Upper lobe of right lung (tissue), 1 donor: Measurements from ENCODE around the gene CTNNA1. TPM values are rescaled to one million over a fixed set of nuclear protein-coding genes. Genes with fewer than 3 reads are reported as not detected.
A peak's percentile ranks its signal among the peaks of the same experiment; 100 is the strongest.

ENCODE experiments used
- ATAC-seq: fragments of 200-7000 bp; cut with Tn5 transposase; one replicate; pipeline ENCODE4 v1.9.1; 2020; ENCODE audit warnings: mild to moderate bottlenecking, moderate library complexity
- DNase-seq: peaks from one replicate; pipeline ENCODE4 v3.0.0-alpha.2; 2020
- H3K27ac ChIP-seq: fragments of 200-600 bp; one replicate; pipeline ENCODE4 v1.8.0; 2022
- H3K27me3 ChIP-seq: fragments of 200-600 bp; one replicate; pipeline ENCODE4 v1.8.0; 2022; ENCODE audit warnings: mild to moderate bottlenecking
- H3K36me3 ChIP-seq: fragments of 200-600 bp; one replicate; pipeline ENCODE4 v1.8.0; 2022
- H3K4me1 ChIP-seq: fragments of 200-600 bp; one replicate; pipeline ENCODE4 v1.8.0; 2022
- H3K4me3 ChIP-seq: fragments of 200-600 bp; one replicate; pipeline ENCODE4 v1.8.0; 2022; ENCODE audit warnings: mild to moderate bottlenecking
- H3K9me3 ChIP-seq: fragments of 200-600 bp; one replicate; pipeline ENCODE4 v1.8.0; 2022
- CTCF ChIP-seq: fragments of 200-600 bp; IDR thresholded peaks from one replicate; pipeline ENCODE4 v1.8.0; 2022; ENCODE audit warnings: antibody characterized with exemption
- intact Hi-C: fragments of 100-400 bp; cut with DNase I; formaldehyde crosslinking; loops from one replicate; pipeline ENCODE4 v1.11.0; 2022
- total RNA-seq: library from RNA; stranded (reverse); fragmentation: NEBNext Ultra II Directional; extraction: Animal tissue kit (Norgen Biotek cat#: 25700); gene quantifications from one replicate; pipeline ENCODE4 v1.2.1, GENCODE V29; 2021
- donor health status: DM: no; HTN: yes; CAD: no; lungs with severe emphysema.

The CTNNA1 gene
- total RNA-seq, 1 donor from 2014 or later: 362 TPM

- H3K9me3 ChIP-seq: no peaks in the 10 kb centered on the region
- peaks cover 92% of the 10 kb centered on the region for H3K36me3 ChIP-seq
- H3K4me3 ChIP-seq: no peak overlapping the region
- peaks cover 8% of the 10 kb centered on the region for H3K4me1 ChIP-seq
- DNase-seq (no peak), ATAC-seq (no peak)
- intact Hi-C loops: no loop called here
- no peak overlapping the region for H3K27ac ChIP-seq
- no peaks in the 10 kb centered on the region for H3K27me3 ChIP-seq
- no peak for TF ChIP-seq CTCF
Observed at GRCh38 chr5:138927544-138927943, 174.3 kb downstream of the CTNNA1 start.

- ATAC-seq: peak; percentile 45
- no peak for TF ChIP-seq CTCF
- Histone ChIP-seq H3K4me3 (no peak overlapping the region), H3K9me3 (no peaks in the 10 kb centered on the region), H3K27ac (no peak overlapping the region), H3K36me3 (peaks cover 96% of the 10 kb centered on the region), H3K4me1 (peaks cover 8% of the 10 kb centered on the region), H3K27me3 (no peaks in the 10 kb centered on the region)
- intact Hi-C loops: no loop called here
- peak; percentile 70 for DNase-seq
Observed at GRCh38 chr5:138927979-138928378, 174.8 kb downstream of the CTNNA1 start.

GRCh38 chr5:138929571-138929955 lies 176.3 kb downstream of the CTNNA1 start:
- intact Hi-C loops: no loop called here
- ATAC-seq (no peak), DNase-seq (no peak)
- H3K4me1 ChIP-seq: peaks cover 8% of the 10 kb centered on the region
- peaks cover 99% of the 10 kb centered on the region for H3K36me3 ChIP-seq
- no peaks in the 10 kb centered on the region for H3K9me3 ChIP-seq
- TF ChIP-seq CTCF: no peak
- H3K27me3 ChIP-seq: no peaks in the 10 kb centered on the region
- no peak overlapping the region for H3K27ac ChIP-seq
- H3K4me3 ChIP-seq: no peak overlapping the region

GRCh38 chr5:138930371-138931097 lies 177.3 kb downstream of the CTNNA1 start:
- Histone ChIP-seq H3K4me1 (peaks cover 8% of the 10 kb centered on the region), H3K27ac (no peak overlapping the region), H3K36me3 (peaks cover 99% of the 10 kb centered on the region), H3K27me3 (no peaks in the 10 kb centered on the region), H3K9me3 (no peaks in the 10 kb centered on the region), H3K4me3 (no peak overlapping the region)
- intact Hi-C loops: no loop called here
- DNase-seq (no peak), ATAC-seq (no peak)
- no peak for TF ChIP-seq CTCF

GRCh38 chr5:138932171-138932810 lies 179.1 kb downstream of the CTNNA1 start:
- no peak for DNase-seq
- no peak for ATAC-seq
- Histone ChIP-seq H3K27me3 (no peaks in the 10 kb centered on the region), H3K36me3 (peaks cover 83% of the 10 kb centered on the region), H3K4me1 (peaks cover 10% of the 10 kb centered on the region), H3K9me3 (no peaks in the 10 kb centered on the region), H3K4me3 (no peak overlapping the region), H3K27ac (no peak overlapping the region)
- intact Hi-C loops: no loop called here
- no peak for TF ChIP-seq CTCF
